BE2C (cell line): Measurements from ENCODE around the gene DNAJB11.

ENCODE experiments used
- DNase-seq: peaks from one replicate; pipeline ENCODE4 v3.0.0-alpha.2; 2020
- H3K27me3 ChIP-seq: fragments of 250-450 bp; sonication (Bioruptor Pico); 2 replicates; pipeline ENCODE4 v1.5.1; 2020; ENCODE audit warnings: mild to moderate bottlenecking
- H3K36me3 ChIP-seq: fragments of 250-450 bp; sonication (Bioruptor Pico); 2 replicates; pipeline ENCODE4 v1.5.1; 2020; ENCODE audit warnings: mild to moderate bottlenecking
- H3K4me1 ChIP-seq: fragments of 250-450 bp; sonication (Bioruptor Pico); 2 replicates; pipeline ENCODE4 v1.5.1; 2020
- H3K4me3 ChIP-seq: 2 replicates; pipeline ENCODE4 v1.5.1; 2011; ENCODE audit warnings: low read depth, low read length
- H3K9me3 ChIP-seq: fragments of 250-450 bp; sonication (Bioruptor Pico); 2 replicates; pipeline ENCODE4 v1.5.1; 2020
- TF ChIP-seq, protein P1 (sequence below): IDR thresholded peaks from 2 replicates; pipeline ENCODE4 v1.5.1; 2012; ENCODE audit warnings: mild to moderate bottlenecking, low read depth, low read length

DNAJB11 gene

GRCh38 chr3:186534113-186534669, 36.3 kb upstream of the DNAJB11 start:
- peaks cover 60% of the 10 kb centered on the region for H3K4me1 ChIP-seq
- no peak overlapping the region for H3K4me3 ChIP-seq
- H3K9me3 ChIP-seq, result no peaks in the 10 kb centered on the region
- H3K27me3 ChIP-seq, result no peaks in the 10 kb centered on the region
- TF ChIP-seq, protein P1, sequence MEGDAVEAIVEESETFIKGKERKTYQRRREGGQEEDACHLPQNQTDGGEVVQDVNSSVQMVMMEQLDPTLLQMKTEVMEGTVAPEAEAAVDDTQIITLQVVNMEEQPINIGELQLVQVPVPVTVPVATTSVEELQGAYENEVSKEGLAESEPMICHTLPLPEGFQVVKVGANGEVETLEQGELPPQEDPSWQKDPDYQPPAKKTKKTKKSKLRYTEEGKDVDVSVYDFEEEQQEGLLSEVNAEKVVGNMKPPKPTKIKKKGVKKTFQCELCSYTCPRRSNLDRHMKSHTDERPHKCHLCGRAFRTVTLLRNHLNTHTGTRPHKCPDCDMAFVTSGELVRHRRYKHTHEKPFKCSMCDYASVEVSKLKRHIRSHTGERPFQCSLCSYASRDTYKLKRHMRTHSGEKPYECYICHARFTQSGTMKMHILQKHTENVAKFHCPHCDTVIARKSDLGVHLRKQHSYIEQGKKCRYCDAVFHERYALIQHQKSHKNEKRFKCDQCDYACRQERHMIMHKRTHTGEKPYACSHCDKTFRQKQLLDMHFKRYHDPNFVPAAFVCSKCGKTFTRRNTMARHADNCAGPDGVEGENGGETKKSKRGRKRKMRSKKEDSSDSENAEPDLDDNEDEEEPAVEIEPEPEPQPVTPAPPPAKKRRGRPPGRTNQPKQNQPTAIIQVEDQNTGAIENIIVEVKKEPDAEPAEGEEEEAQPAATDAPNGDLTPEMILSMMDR, result no peak
- H3K36me3 ChIP-seq, result no peaks in the 10 kb centered on the region
- DNase-seq, result no peak

GRCh38 chr3:186536883-186537844, 33.4 kb upstream of the DNAJB11 start:
- TF ChIP-seq, protein P1, result no peak
- peaks cover 54% of the 10 kb centered on the region for H3K4me1 ChIP-seq
- no peaks in the 10 kb centered on the region for H3K27me3 ChIP-seq
- H3K4me3 ChIP-seq, result no peak overlapping the region
- H3K36me3 ChIP-seq, result no peaks in the 10 kb centered on the region
- no peaks in the 10 kb centered on the region for H3K9me3 ChIP-seq
- peak; percentile 51 for DNase-seq

DNA sequence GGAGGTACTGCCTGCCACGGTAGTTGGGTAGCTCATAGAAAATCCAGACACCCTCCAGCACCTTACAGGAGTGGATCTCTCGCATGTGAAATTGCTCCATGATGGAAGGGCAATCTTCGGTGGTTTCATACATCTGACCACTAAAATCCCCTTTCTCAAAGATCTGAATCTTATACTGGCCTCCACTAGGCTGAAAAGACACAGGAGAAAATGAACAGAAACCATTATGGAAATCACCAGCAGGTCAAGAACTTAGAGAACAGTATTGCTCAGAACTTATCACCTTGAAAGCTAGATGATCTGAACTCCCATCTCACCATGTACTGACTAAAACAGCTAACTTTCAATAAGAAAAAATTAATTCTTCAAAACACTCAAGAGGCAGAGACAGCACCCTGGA, 31.7 kb upstream of the DNAJB11 start:
- no peak for DNase-seq
- no peak overlapping the region for H3K4me3 ChIP-seq
- no peaks in the 10 kb centered on the region for H3K36me3 ChIP-seq
- H3K27me3 ChIP-seq, result no peaks in the 10 kb centered on the region
- TF ChIP-seq, protein P1, result no peak
- peaks cover 46% of the 10 kb centered on the region for H3K4me1 ChIP-seq
- no peaks in the 10 kb centered on the region for H3K9me3 ChIP-seq

GRCh38 chr3:186540221-186540834, 30.2 kb upstream of the DNAJB11 start:
- Histone ChIP-seq H3K4me3 (peak overlapping the region; percentile 32), H3K9me3 (no peaks in the 10 kb centered on the region), H3K36me3 (peaks cover 2% of the 10 kb centered on the region; the same call in 1 of the 2 replicates), H3K4me1 (peaks cover 39% of the 10 kb centered on the region), H3K27me3 (no peaks in the 10 kb centered on the region)
- TF ChIP-seq, protein P1, result peak; percentile 75
- DNase-seq, result peak; percentile 75

DNA sequence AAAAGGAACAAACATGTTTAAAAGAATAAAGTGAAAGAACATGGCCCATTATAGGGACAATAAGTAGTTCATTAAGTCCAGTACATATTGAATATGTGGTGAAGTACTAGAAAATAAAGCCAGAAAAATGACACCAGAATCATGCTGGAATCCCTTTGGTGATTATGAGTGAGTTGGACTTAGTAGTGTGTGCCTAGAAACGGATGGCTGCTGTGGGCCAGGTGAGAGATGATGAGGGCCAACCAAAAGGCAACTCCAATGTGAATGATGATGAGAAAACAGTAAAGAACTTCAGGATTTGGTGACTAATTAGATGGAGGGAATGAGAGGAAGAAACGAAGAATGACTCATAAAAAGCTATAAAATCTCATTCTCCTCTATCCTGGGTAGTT, 29.7 kb upstream of the DNAJB11 start:
- DNase-seq, result no peak

More for the DNA sequence above, 29.7 kb upstream of the DNAJB11 start:
- TF ChIP-seq, protein P1, result no peak
- no peaks in the 10 kb centered on the region for H3K9me3 ChIP-seq
- H3K4me1 ChIP-seq, result peaks cover 35% of the 10 kb centered on the region
- no peak overlapping the region for H3K4me3 ChIP-seq
- H3K27me3 ChIP-seq, result no peaks in the 10 kb centered on the region
- peaks cover 3% of the 10 kb centered on the region; the same call in 1 of the 2 replicates for H3K36me3 ChIP-seq
